HG03565 (cell line): Measurements from ENCODE around the gene RUNX2.
"Not testable (repeated sequence)": the region's sequence is repeated elsewhere in the genome, so short reads cannot be mapped to it uniquely, and the experiment has no call there.

Experiments
- ATAC-seq: cut with Tn5 transposase; IDR thresholded peaks from one replicate; pipeline ENCODE4 v1.9.1; 2021; ENCODE audit warnings: mild to moderate bottlenecking, moderate library complexity; ENCODE audit not compliant: unreplicated experiment

RUNX2 gene

DNA sequence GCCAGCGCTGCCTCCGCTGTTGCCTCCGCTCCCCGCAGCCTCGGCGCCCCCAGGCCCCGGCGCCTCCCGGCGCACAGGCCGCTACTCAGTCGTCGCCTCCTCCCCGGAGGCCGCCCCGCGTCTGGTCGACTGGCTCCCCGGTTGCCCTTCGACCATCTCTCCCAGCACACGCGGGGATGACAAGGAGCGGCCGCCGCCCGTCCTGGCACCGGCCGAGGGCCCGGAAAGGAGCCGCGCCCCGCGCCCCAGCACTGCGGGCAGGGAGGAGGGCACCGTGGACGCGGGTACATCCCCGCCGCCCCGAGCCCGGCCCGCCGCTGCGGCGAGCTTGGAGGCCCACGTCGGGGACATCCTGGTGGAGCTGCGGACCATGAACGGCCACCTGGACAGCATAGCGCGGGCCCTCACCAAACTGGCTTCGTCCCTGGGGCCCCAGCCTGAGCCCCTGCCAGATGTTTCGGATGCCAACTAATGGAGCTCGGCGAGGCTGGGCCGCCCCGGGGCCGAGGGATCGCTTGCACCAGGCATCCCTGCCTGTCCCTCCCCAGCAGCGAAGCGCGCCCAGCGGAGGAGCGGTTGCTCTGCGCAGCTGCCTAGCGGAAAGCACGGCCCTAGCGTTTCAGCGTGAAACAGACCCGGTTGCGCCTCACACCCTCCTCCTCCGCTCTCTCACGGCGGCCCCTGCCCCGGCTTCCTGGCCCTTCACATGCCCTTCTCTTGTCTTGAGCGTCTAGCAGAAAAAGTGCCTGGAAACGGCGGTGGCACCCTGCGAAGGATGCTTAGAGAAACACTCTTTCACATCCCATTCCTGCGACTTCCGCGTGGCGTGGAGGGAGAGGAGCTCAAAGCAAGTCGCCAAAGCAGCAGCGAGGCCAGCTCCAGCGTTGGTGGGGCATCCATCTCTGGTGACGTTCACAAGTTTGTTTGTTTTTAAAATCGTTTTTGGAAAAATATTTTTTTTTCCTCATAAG, 335.4 kb downstream of the RUNX2 start:
- no peak for ATAC-seq

DNA sequence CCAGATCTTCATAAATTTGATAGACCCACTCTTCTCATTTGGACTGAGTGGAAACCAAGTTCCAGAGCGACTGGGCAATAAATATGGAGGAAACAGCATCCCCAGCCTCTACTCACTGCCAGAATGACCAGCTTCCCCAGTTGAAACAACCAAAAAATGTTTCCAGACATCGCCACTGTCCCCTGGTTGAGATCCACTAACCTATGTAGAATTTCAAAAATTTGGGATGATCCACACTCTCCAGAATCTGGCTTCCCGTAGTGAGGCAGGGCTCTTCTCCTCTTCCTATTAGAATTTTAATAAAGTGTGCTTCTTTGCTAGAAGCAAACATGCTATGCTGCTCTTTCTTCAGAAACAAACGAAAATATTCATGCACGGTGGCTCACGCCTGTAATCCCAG, 336.6 kb downstream of the RUNX2 start:
- no peak for ATAC-seq

DNA sequence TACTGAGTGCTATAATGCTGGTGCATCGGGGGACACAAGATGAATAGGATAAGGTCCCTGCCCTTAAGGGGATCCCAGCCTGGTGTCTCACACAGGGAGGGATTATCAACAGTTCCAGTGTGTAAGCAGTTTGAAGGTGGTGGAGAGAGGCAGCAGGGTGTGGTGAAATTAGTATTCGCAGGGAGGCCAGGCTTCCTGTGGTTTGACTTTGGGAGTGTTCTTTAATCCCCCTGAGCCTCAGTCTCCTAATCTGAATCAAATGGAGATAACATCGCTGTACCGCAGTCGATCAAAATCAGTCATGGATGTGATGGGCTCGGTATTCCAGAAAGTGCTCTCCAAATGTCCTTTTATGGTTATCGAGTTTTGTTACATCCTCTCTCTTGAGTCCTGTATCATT, 337.7 kb downstream of the RUNX2 start:
- no peak for ATAC-seq

DNA sequence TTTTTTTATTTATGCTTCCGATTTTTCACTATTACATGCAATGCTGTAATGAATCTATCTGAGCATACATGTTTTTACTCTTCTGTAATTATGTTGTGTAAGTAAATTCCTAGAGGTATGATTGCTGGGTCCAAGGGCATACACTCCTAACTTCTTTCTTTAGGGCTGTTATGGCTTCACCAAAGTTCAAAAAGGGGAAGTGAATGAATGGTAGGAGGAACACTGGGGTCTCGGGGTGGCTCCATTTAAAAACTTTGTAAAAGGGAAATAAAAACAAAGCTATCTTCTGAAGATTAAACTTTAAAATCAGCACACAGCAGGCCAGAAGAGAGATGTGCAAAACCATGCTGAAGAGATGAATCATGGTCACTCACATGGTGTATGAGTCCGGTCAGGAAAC, 338.7 kb downstream of the RUNX2 start:
- ATAC-seq = no peak

DNA sequence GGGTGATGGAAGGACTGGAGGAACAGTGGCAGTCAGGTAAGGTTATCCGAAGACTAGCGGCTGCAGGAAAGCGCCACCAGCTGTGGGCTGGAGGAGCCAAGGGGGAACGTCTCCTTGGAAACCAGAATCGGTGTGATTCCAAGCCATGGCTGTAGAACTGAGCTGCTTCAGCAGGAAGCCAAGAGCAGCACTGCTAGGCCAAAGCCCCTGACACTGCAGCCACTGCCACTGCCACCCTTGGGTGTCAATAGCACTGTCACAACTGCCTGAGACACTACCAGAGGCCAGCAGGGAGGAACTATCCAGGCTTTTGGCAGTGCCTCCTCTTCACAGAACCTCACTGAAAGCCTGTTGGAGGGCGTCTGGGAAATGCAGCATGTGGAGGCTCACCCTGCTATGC, 339.2 kb downstream of the RUNX2 start:
- no peak for ATAC-seq

DNA sequence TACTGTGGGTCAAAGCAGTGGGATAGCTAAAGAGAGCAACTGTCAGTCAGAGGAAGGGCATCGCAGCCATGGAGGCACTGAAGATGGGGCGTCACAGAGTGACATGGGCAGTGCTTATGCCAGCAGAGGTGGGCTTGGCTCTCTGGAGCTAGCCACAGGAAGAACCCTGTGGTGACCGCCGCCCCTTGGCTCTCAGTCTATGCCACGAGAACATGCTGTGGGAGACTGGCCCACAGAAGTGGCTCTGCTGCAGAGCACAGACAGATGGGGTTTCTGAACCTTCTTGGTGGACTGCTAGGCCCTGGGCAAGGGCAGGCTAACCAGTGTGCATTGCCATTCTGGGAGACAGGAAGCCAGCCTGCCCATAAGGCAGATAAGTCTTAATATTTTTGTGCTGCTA, 339.6 kb downstream of the RUNX2 start:
- ATAC-seq = no peak

DNA sequence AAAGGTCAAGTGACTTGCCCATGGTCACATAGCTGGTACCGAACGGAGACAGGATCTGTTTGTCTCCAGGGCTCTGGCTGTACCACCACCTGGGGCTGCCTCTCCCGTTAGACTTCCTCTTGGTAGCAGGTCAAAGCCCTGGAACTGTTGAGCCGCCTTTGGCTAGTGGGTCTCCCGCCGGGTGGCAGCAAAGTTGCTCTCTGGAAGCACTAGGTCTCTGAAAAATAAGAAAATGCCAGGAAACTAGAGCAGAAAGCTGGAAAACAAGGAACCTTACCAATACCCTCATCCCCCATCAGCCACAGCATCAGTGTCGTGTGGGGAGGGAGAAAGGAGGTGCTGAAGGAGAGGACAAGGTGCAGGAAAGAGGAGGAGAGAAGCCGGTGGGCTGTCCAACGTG, 340.6 kb downstream of the RUNX2 start:
- no peak for ATAC-seq

DNA sequence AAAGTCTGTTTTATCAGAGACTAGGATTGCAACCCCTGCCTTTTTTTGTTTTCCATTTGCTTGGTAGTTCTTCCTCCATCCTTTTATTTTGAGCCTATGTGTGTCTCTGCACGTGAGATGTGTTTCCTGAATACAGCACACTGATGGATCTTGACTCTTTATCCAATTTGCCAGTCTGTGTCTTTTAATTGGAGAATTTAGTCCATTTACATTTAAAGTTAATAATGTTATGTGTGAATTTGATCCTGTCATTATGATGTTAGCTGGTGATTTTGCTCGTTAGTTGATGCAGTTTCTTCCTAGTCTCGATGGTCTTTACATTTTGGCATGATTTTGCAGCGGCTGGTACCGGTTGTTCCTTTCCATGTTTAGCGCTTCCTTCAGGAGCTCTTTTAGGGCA, 345.0 kb downstream of the RUNX2 start:
- not testable (repeated sequence) for ATAC-seq

DNA sequence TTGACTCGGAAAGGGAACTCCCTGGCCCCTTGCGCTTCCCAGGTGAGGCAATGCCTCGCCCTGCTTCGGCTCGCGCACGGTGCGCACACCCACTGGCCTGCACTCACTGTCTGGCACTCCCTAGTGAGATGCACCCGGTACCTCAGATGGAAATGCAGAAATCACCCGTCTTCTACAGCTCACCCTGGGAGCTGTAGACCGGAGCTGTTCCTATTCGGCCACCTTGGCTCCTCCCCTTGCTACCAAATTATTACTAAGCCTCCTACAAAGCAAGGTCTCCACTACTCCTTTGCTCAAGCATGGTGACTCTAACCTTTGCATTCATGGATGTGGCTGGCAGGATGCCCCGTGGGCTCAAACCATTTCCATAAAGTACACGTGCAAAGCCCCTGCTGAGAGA, 347.0 kb downstream of the RUNX2 start:
- ATAC-seq = not testable (repeated sequence)

DNA sequence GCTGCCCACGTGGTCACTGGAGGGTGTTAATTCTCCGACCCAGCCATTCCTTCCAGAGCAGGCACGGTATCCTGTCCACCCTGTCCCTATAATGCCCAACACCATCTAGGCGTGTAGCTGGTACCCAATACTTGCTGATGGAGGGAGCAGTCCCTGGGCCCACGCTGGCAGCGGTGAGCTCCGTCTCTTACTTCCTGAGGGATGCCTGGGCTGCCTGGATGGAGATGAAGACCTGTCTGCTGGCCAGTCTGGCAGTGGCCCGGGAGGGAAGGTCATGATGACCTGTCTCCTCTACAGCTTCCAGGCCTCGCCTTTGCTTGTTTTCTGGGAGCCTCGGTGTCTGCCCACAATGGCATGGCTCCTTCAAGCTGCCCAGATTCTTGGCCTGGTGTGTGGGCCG, 347.5 kb downstream of the RUNX2 start:
- no peak for ATAC-seq

DNA sequence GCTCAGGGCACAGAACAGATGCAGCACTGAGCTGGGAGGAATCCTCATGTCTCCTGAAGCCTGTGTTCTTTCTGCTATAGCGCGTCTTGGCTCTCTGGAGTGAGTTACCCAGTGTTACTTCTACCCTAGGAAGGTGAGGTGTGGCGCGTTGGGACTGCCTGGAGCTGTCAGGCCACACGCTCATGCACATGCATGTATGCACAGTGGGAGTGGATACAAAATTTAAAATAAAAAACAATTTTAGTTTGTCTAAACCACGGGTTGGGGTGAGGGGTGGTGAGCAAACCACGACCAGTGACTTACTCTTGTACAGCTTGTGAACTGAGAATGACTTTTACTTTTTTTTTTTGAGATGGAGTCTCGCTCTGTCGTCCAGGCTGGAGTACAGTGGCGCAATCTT, 348.2 kb downstream of the RUNX2 start:
- no peak for ATAC-seq

DNA sequence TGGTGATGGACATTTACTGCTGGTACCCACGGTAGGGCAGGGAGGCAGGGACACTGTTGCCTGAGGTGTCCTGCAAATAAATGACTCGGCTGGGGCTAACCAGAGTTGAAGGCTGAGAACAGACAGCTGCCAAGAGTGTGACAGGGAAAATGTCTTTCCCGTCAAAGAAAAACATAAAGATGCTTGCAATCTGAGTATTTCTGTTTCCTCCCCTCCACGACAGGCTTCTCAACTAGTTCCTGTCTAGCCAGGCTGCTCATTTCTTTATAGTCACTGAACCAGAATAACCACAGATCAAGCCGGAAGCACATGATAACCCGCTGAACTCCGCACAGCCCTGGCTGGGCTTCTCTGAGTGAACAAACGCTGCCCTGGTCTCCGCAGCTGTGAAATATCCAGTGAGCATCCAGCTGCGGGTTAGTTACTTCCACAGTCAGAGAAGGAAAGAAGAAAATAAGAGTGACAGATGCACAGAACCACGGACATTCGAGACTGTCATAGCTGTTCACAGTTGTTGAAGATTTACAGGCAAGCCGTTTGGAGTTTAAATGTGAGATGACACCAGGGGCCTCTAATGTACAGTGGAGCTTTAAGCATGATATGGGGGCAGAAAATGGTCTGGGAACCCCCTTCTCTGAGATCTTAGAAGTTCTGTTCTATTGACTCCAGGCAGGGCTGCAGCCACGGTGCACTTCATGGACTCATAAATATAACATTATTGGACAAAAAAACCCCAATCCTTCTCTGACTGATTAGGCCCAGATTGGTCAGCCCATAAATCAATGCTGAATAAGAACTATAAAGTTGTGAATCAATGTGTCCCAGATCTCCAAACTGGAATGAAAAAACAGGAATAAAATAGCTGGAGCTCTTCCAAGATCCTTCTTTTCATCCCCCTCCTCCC, 349.5 kb downstream of the RUNX2 start:
- peak; percentile 42 for ATAC-seq

DNA sequence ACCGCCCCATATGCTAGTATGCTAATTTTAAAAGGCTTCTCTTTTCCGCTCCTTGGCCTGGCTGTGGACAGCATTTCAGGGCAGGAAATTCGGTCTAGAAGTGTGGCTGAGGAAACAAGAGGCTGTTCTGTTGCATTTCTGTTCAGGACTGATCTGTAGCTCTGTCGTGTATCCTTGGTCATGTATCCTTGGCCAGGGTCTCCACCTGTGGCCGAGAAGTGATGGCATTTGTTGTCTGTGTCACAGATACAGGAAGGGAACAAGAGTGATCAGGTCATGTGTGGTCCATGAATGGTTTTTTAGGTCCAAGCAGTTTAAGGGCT, 350.1 kb downstream of the RUNX2 start:
- ATAC-seq = no peak

DNA sequence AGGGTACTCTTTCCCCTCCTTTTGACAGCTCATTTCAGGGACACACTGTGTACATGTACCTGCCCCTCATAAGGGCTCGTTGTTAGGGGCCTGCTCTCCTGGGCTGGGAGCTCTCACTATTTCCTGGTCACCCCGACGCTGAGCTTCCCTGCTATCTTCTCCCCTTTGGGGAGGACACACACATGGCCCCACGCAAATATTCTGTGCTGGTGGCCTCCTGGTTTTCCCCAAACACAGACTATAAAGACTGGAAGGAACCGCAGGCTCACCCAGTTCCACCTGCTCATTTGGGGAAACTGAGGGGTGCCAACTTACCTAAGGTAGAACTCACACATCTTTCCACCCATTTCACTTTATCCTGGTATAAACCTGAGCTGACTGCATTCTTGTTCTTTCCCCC, 351.0 kb downstream of the RUNX2 start:
- ATAC-seq = no peak

DNA sequence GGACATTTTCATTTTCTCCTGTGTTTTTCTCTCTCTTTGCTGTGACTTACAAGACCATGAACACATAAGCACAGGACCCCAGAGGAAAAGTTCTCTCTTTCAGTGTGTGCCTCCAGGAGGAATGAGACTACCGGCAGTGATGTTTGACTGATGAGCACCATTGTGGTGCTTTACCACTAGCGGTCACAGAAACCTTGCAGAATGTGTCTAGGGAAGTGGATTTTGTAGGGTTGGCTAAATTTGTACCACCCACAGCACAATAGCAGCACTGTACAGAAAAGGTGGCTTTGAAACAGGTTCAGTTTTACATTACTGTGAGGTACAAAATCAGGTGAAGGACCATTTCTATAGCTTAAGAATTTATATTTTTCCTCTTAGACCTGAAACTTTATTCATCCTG, 351.5 kb downstream of the RUNX2 start:
- no peak for ATAC-seq

DNA sequence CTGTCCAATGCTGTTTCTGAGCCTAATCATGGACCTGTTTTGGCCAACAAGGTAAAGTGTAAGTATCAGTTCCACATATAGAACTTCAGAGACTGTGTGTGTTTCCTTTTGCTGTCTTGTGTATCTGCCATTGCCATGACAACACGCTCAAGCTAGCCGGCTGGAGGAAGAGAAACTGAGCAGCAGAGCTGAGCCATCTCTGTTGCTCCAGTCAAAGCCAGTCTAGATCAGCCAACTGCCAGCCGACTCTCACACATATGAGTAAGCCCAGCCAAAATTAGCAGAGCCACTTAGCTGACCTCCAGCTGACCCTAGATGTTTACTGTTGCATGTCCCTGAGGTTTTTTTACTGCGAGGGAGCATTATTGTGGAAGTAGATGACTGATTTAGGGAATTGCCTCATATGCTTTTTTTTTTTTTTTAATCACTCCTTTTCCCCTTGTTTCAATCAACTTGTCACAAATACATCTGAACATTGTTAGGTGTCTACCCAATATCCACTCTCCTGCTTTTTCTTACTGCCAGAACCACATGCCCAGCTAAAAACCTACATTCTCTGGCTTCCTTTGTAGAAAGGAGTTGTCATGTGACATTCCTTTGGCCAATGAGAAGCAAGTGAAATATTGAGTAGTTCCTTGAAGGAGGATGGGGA, 353.9 kb downstream of the RUNX2 start:
- peak; percentile 90 for ATAC-seq

DNA sequence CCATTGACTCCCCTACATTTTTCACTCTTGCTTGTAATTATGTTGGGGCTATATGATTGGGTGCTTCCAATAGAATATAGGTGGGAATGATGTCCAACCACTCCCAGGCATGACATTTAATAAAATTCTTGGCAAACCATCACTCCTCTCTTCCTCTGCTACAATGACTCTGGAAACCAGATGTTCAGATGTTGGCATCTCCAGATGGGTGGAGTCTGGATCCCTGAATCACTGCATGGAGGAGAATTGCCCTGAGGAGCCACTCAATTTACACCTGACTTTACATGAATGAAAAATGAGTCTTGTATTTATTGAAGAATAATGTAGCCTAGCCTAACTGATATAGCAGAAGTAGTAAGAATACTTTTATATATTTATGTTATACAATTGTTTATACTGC, 356.3 kb downstream of the RUNX2 start:
- no peak for ATAC-seq

DNA sequence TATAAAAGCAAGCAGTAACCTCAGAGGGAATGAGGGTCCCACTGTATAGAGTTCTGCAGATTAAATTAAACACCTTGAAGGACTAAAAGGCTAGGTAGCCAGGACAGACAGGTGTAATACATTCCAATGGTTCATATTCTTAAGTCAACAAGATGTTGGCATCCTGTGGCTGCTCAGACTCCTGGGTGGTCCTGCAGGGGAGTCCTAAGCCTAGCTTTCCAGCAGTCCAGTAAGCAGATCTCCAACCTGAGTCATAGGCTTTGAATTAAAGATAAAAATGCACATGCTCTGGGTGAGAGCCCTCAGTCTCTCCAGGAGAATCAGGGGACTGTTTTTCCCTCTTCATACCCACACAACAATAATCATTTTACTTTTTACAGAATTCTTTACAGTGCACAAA, 356.9 kb downstream of the RUNX2 start:
- ATAC-seq = no peak

DNA sequence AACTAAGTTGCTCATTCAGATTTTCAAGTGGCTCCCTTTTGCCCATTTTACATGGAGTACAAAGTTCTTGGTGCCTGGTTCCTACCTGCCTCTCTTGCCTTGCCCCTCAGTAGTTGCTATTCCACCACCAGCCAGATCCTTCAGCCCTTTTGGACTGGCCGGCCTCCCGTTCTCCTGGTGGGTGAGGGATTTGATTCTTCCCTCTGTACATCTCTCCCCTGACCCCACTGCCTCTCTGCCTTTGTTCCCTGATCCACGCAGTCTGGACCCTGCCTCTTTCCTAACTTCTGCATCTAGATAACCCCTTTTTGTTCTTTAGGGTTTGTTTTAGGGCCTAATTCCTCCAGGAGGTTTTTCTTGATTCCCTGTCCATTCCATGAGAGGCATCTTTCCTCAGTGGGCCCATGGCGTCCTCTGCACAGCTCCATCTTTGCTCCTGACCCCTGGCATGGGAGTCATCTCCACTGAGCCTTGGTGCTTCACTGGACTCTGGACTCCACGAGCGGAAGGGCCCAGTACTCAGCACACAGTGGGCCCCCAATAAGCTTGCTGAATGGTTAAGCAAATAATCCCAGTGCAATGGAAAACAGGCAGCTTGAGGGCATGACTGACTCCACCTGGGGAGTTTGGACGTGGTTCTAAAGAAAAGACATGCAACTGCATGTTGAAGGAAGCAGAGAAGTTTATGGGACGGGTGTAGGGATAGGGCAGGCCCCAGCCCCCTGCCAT, 358.9 kb downstream of the RUNX2 start:
- ATAC-seq = no peak

DNA sequence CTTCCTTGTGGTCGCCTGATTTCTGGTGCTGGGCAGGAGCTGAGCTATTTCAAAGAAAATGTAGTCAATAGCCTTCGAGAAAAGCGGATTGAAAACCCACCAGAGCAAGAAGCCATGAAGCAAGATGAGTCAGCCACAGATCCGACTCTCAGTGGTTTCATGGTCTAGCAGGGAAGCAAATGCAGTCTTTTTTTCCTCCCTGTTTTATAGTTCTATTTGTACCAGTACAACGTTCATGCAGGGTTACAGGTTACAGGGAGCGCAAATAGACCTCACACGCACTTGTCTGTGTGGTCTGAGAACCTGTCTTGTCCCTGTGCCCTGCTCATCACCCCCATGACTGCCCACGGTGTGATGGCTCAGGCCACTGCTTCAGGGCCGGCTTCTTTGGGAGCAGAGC, 359.4 kb downstream of the RUNX2 start:
- peak; percentile 91 for ATAC-seq

DNA sequence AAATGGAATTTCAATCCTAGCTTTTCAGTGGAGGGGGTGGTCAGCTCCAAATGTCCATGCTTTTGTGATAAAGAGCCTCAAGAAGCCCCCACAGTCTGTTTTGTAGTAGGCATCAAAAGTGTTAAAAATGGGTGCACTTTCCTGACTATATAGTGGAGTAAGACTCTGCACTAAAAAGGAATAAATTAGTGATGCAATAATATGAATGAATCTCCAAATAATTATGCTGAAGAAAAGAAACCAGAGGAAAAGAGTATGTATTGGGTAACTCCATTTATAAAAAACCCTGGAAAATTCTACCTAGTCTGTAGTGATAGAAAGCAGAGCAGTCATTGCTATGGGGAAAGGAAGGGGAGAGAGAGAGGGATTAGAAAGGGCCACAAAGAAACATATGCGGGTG, 360.1 kb downstream of the RUNX2 start:
- ATAC-seq = no peak
